HepG2 (cell line): Measurements from ENCODE around the gene GTPBP6. TPM values are rescaled to one million over a fixed set of nuclear protein-coding genes. Genes with fewer than 3 reads are reported as not detected.

ENCODE experiments used
- AKNA ChIP-seq: sonication (generic); formaldehyde crosslinking; IDR thresholded peaks from 2 replicates; pipeline ENCODE4 v1.4.0; 2020; ENCODE audit warnings: missing genetic modification reagents, borderline replicate concordance
- ASH2L ChIP-seq: fragments of 300-600, 200-600 bp; sonication (generic); IDR thresholded peaks from 2 replicates; pipeline ENCODE4 v1.7.0; 2017; ENCODE audit warnings: low read depth, mild to moderate bottlenecking, moderate library complexity, mixed read lengths, low read length; ENCODE audit not compliant: insufficient read length
- CREBL2 ChIP-seq: sonication (generic); formaldehyde crosslinking; IDR thresholded peaks from 2 replicates; pipeline ENCODE4 v1.8.1; 2023; ENCODE audit warnings: missing genetic modification reagents, mild to moderate bottlenecking, borderline replicate concordance
- HIC2 ChIP-seq: sonication (generic); formaldehyde crosslinking; IDR thresholded peaks from 2 replicates; pipeline ENCODE4 v1.9.0; 2022; ENCODE audit warnings: low read depth, missing genetic modification reagents
- IRF9 ChIP-seq: sonication (generic); formaldehyde crosslinking; IDR thresholded peaks from 2 replicates; pipeline ENCODE4 v1.8.0; 2022; ENCODE audit warnings: missing genetic modification reagents, mild to moderate bottlenecking, borderline replicate concordance
- KDM4B ChIP-seq: sonication (generic); formaldehyde crosslinking; IDR thresholded peaks from 2 replicates; pipeline ENCODE4 v1.4.0; 2020; ENCODE audit warnings: missing genetic modification reagents
- ONECUT2 ChIP-seq: sonication (generic); formaldehyde crosslinking; IDR thresholded peaks from 2 replicates; pipeline ENCODE4 v1.4.0; 2020; ENCODE audit warnings: missing genetic modification reagents
- PHF8 ChIP-seq: sonication (generic); formaldehyde crosslinking; IDR thresholded peaks from 2 replicates; pipeline ENCODE4 v1.5.0; 2020; ENCODE audit warnings: missing genetic modification reagents
- RCOR2 ChIP-seq: IDR thresholded peaks from 2 replicates; pipeline ENCODE4 v1.6.1; 2016; ENCODE audit warnings: missing biosample characterization, missing genetic modification reagents
- REXO4 ChIP-seq: sonication (generic); formaldehyde crosslinking; IDR thresholded peaks from 2 replicates; pipeline ENCODE4 v1.8.0; 2022; ENCODE audit warnings: missing genetic modification reagents, mild to moderate bottlenecking, borderline replicate concordance
- TGIF2 ChIP-seq: IDR thresholded peaks from 2 replicates; pipeline ENCODE4 v1.6.1; 2016; ENCODE audit warnings: control low read depth, missing compliant biosample characterization
- YEATS2 ChIP-seq: sonication (generic); formaldehyde crosslinking; IDR thresholded peaks from 2 replicates; pipeline ENCODE4 v1.4.0; 2020; ENCODE audit warnings: missing genetic modification reagents, borderline replicate concordance
- ZBTB7B ChIP-seq: sonication (generic); formaldehyde crosslinking; IDR thresholded peaks from 2 replicates; pipeline ENCODE4 v1.4.0; 2020; ENCODE audit warnings: missing genetic modification reagents
- ZNF207 ChIP-seq: fragments of 450-650 bp; IDR thresholded peaks from 2 replicates; pipeline ENCODE4 v1.6.1; 2016; ENCODE audit warnings: antibody characterized with exemption, borderline replicate concordance
- ZNF235 ChIP-seq: sonication (generic); formaldehyde crosslinking; IDR thresholded peaks from 2 replicates; pipeline ENCODE4 v1.8.1; 2023; ENCODE audit warnings: mild to moderate bottlenecking, missing genetic modification reagents, borderline replicate concordance
- ZNF337 ChIP-seq: sonication (generic); formaldehyde crosslinking; IDR thresholded peaks from 2 replicates; pipeline ENCODE4 v1.5.1; 2020; ENCODE audit warnings: missing genetic modification reagents, low read depth, mild to moderate bottlenecking, borderline replicate concordance
- ZNF576 ChIP-seq: sonication (generic); formaldehyde crosslinking; IDR thresholded peaks from 2 replicates; pipeline ENCODE4 v1.4.0; 2020; ENCODE audit warnings: mild to moderate bottlenecking, missing genetic modification reagents
- ZNF709 ChIP-seq: sonication (generic); formaldehyde crosslinking; IDR thresholded peaks from 2 replicates; pipeline ENCODE4 v1.5.0; 2020; ENCODE audit warnings: mild to moderate bottlenecking, missing genetic modification reagents
- polyA plus RNA-seq, 8 experiments: library from polyadenylated mRNA; depleted of rRNA in 3 of 8; stranded (reverse) in 7 of 8; unstranded in 1 of 8; fragments of >200 nt; fragmentation: Illumina TruSeq in 4 of 8; extraction: Trizol in 4 of 8; gene quantifications; 2 replicates each; pipeline versions ENCODE4 v1.2.1 to v1.2.3, GENCODE V29; 2011 to 2016; ENCODE audit warnings: low read depth in 4 of 8, missing spikeins in 1 of 8, mixed read lengths in 1 of 8; ENCODE audit not compliant: insufficient read depth in 1 of 8
- total RNA-seq, 5 experiments: library from RNA; depleted of rRNA; stranded (reverse); fragments of >200 nt; fragmentation: Illumina TruSeq; extraction: Trizol; gene quantifications; 2 replicates each; pipeline ENCODE4 v1.2.3, GENCODE V29; 2016; ENCODE audit warnings: low read depth in 1 of 5

GTPBP6 gene
- total and polyA plus RNA-seq, 2 of the 13 experiments (the other 11 are each of a cell fraction or from before 2014, with no cell fraction given), result 20.2 to 39.6 TPM

- no peak for TF ChIP-seq CREBL2 (CRISPR knock-in tag)
- no peak for TF ChIP-seq ZNF337
- TF ChIP-seq PHF8 (CRISPR knock-in tag), result no peak
- TF ChIP-seq RCOR2 (CRISPR knock-in tag), result no peak
- TF ChIP-seq ZNF207, result no peak
- no peak for TF ChIP-seq TGIF2 (CRISPR knock-in tag)
- no peak for TF ChIP-seq ZNF235 (CRISPR knock-in tag)
- TF ChIP-seq REXO4 (CRISPR knock-in tag), result no peak
- TF ChIP-seq ZNF576, result no peak
- TF ChIP-seq ZNF709, result no peak
- no peak for TF ChIP-seq YEATS2 (CRISPR knock-in tag)
- TF ChIP-seq AKNA (CRISPR knock-in tag), result no peak
- no peak for TF ChIP-seq ASH2L
- TF ChIP-seq KDM4B (CRISPR knock-in tag), result 0 out of 2 replicates have a peak, but pooled peaks have one; percentile 22
- no peak for TF ChIP-seq IRF9 (CRISPR knock-in tag)
- no peak for TF ChIP-seq ZBTB7B (CRISPR knock-in tag)
- TF ChIP-seq HIC2, result 0 out of 2 replicates have a peak, but pooled peaks have one; percentile 33
- TF ChIP-seq ONECUT2 (CRISPR knock-in tag), result no peak
Measured at GRCh38 chrX:323721-324628, 5.4 kb upstream of the GTPBP6 start (continued).
